ENCODE data around the gene GPR142.
"Not testable (repeated sequence)": the region's sequence is repeated elsewhere in the genome, so short reads cannot be mapped to it uniquely, and the experiment has no call there.

The GPR142 gene

GRCh38 chr17:74404789-74405188, 37.5 kb downstream of the GPR142 start:
- no peak for TF ChIP-seq TCF4 (CRISPR knock-in tag; IDR thresholded peaks at IDR 0.05; ENCODE audit: borderline replicate concordance)
- TF ChIP-seq ESRRG (CRISPR knock-in tag; IDR thresholded peaks at IDR 0.05) = no peak
- no peak for TF ChIP-seq ZNF70 (CRISPR knock-in tag; IDR thresholded peaks at IDR 0.05)
- no peak for TF ChIP-seq CSRNP3 (CRISPR knock-in tag; IDR thresholded peaks at IDR 0.05)
- TF ChIP-seq CREB5 (CRISPR knock-in tag; IDR thresholded peaks at IDR 0.05; ENCODE audit: low read depth) = no peak
- TF ChIP-seq ZC3H10 (CRISPR knock-in tag; IDR thresholded peaks at IDR 0.05) = no peak
- TF ChIP-seq ZFP3 (CRISPR knock-in tag; IDR thresholded peaks at IDR 0.05) = no peak
- no peak for TF ChIP-seq ZFP30 (CRISPR knock-in tag; IDR thresholded peaks at IDR 0.05)
- TF ChIP-seq ISL1 (CRISPR knock-in tag; IDR thresholded peaks at IDR 0.05) = no peak
- TF ChIP-seq, protein P1, sequence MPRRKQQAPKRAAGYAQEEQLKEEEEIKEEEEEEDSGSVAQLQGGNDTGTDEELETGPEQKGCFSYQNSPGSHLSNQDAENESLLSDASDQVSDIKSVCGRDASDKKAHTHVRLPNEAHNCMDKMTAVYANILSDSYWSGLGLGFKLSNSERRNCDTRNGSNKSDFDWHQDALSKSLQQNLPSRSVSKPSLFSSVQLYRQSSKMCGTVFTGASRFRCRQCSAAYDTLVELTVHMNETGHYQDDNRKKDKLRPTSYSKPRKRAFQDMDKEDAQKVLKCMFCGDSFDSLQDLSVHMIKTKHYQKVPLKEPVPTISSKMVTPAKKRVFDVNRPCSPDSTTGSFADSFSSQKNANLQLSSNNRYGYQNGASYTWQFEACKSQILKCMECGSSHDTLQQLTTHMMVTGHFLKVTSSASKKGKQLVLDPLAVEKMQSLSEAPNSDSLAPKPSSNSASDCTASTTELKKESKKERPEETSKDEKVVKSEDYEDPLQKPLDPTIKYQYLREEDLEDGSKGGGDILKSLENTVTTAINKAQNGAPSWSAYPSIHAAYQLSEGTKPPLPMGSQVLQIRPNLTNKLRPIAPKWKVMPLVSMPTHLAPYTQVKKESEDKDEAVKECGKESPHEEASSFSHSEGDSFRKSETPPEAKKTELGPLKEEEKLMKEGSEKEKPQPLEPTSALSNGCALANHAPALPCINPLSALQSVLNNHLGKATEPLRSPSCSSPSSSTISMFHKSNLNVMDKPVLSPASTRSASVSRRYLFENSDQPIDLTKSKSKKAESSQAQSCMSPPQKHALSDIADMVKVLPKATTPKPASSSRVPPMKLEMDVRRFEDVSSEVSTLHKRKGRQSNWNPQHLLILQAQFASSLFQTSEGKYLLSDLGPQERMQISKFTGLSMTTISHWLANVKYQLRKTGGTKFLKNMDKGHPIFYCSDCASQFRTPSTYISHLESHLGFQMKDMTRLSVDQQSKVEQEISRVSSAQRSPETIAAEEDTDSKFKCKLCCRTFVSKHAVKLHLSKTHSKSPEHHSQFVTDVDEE (CRISPR knock-in tag; IDR thresholded peaks at IDR 0.05) = no peak
- TF ChIP-seq SNAI2 (CRISPR knock-in tag; IDR thresholded peaks at IDR 0.05) = no peak
- TF ChIP-seq ZNF8 (CRISPR knock-in tag; IDR thresholded peaks at IDR 0.05) = no peak
- no peak for TF ChIP-seq GLIS3 (CRISPR knock-in tag; IDR thresholded peaks at IDR 0.05)
- TF ChIP-seq, protein P2, sequence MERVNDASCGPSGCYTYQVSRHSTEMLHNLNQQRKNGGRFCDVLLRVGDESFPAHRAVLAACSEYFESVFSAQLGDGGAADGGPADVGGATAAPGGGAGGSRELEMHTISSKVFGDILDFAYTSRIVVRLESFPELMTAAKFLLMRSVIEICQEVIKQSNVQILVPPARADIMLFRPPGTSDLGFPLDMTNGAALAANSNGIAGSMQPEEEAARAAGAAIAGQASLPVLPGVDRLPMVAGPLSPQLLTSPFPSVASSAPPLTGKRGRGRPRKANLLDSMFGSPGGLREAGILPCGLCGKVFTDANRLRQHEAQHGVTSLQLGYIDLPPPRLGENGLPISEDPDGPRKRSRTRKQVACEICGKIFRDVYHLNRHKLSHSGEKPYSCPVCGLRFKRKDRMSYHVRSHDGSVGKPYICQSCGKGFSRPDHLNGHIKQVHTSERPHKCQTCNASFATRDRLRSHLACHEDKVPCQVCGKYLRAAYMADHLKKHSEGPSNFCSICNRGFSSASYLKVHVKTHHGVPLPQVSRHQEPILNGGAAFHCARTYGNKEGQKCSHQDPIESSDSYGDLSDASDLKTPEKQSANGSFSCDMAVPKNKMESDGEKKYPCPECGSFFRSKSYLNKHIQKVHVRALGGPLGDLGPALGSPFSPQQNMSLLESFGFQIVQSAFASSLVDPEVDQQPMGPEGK (CRISPR knock-in tag; IDR thresholded peaks at IDR 0.05; ENCODE audit: borderline replicate concordance) = no peak
- no peak for TF ChIP-seq CSDC2 (CRISPR knock-in tag; IDR thresholded peaks at IDR 0.05)
- no peak for TF ChIP-seq RARB (CRISPR knock-in tag; IDR thresholded peaks at IDR 0.05)
- TF ChIP-seq ARNTL (CRISPR knock-in tag; IDR thresholded peaks at IDR 0.05; ENCODE audit: borderline replicate concordance, low read depth) = no peak
- TF ChIP-seq BACH2 (CRISPR knock-in tag; IDR thresholded peaks at IDR 0.05; ENCODE audit: borderline replicate concordance) = no peak
- TF ChIP-seq, protein P3, sequence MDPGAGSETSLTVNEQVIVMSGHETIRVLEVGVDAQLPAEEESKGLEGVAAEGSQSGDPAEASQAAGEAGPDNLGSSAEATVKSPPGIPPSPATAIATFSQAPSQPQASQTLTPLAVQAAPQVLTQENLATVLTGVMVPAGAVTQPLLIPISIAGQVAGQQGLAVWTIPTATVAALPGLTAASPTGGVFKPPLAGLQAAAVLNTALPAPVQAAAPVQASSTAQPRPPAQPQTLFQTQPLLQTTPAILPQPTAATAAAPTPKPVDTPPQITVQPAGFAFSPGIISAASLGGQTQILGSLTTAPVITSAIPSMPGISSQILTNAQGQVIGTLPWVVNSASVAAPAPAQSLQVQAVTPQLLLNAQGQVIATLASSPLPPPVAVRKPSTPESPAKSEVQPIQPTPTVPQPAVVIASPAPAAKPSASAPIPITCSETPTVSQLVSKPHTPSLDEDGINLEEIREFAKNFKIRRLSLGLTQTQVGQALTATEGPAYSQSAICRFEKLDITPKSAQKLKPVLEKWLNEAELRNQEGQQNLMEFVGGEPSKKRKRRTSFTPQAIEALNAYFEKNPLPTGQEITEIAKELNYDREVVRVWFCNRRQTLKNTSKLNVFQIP (CRISPR knock-in tag; IDR thresholded peaks at IDR 0.05; ENCODE audit: borderline replicate concordance, low read depth) = no peak
- no peak for ATAC-seq

GRCh38 chr17:74405311-74405710, 38.0 kb downstream of the GPR142 start:
- not testable (repeated sequence) for ATAC-seq

DNA sequence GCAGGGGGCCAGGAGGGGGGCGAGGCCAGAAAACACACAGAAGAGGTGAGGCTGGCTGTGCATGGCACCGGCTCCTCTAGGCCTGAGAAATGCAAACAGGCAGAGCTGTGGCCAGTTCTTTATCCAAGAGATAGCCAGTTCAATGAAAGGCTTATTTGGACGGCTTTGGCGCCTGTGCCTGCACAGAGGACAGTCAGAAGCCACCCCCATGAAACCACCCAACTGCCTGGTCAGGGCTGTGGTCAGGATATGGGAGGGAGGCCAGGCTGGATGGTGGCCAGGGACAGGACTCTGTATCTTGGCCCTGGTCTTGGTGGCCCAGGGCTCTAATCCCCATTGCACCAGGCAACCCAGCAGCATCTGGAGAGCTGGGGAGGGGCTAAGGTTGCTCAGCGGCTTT, 40.1 kb downstream of the GPR142 start:
- no peak for ATAC-seq
- TF ChIP-seq ZNF565 (CRISPR knock-in tag; conservative IDR thresholded peaks at IDR 0.05; ENCODE audit: low read depth) (no peak), CSDC2 (CRISPR knock-in tag; IDR thresholded peaks at IDR 0.05) (no peak), BACH2 (CRISPR knock-in tag; IDR thresholded peaks at IDR 0.05; ENCODE audit: borderline replicate concordance) (no peak), ARNTL (CRISPR knock-in tag; IDR thresholded peaks at IDR 0.05; ENCODE audit: borderline replicate concordance, low read depth) (no peak), CSRNP3 (CRISPR knock-in tag; IDR thresholded peaks at IDR 0.05) (no peak), OSR1 (CRISPR knock-in tag; IDR thresholded peaks at IDR 0.05) (no peak), ZFP3 (CRISPR knock-in tag; IDR thresholded peaks at IDR 0.05) (no peak), CREB5 (CRISPR knock-in tag; IDR thresholded peaks at IDR 0.05; ENCODE audit: low read depth) (no peak), RARB (CRISPR knock-in tag; IDR thresholded peaks at IDR 0.05) (no peak)
- TF ChIP-seq, protein P2 (CRISPR knock-in tag; IDR thresholded peaks at IDR 0.05; ENCODE audit: borderline replicate concordance) = no peak
